Glutamatergic neuron (in vitro differentiated cells): Measurements from ENCODE around the gene BRINP2. TPM values are rescaled to one million over a fixed set of nuclear protein-coding genes. Genes with fewer than 3 reads are reported as not detected.

Experiments
- DNase-seq: peaks from one replicate; pipeline ENCODE4 v3.0.0; 2022
- H3K27ac Mint-ChIP-seq: one replicate; pipeline ENCODE4 v1.8.0; 2020; ENCODE audit warnings: mild to moderate bottlenecking, mixed read lengths, inconsistent platforms; ENCODE audit not compliant: unreplicated experiment
- H3K27me3 Mint-ChIP-seq: one replicate; pipeline ENCODE4 v1.8.0; 2020; ENCODE audit warnings: mild to moderate bottlenecking, moderate library complexity, mixed read lengths, inconsistent platforms; ENCODE audit not compliant: unreplicated experiment
- H3K36me3 Mint-ChIP-seq: one replicate; pipeline ENCODE4 v1.8.0; 2020; ENCODE audit warnings: mild to moderate bottlenecking, mixed read lengths, inconsistent platforms; ENCODE audit not compliant: unreplicated experiment
- H3K4me1 Mint-ChIP-seq: one replicate; pipeline ENCODE4 v1.8.0; 2020; ENCODE audit warnings: mild to moderate bottlenecking, low read depth, mixed read lengths, inconsistent platforms; ENCODE audit not compliant: unreplicated experiment
- H3K4me3 Mint-ChIP-seq: one replicate; pipeline ENCODE4 v1.8.0; 2020; ENCODE audit warnings: mild to moderate bottlenecking, mixed read lengths, inconsistent platforms; ENCODE audit not compliant: unreplicated experiment
- H3K9me3 Mint-ChIP-seq: one replicate; pipeline ENCODE4 v1.8.0; 2020; ENCODE audit warnings: mild to moderate bottlenecking, moderate library complexity, mixed read lengths, inconsistent platforms; ENCODE audit not compliant: unreplicated experiment
- CTCF ChIP-seq: fragments of 200-600 bp; sonication (generic); IDR thresholded peaks from one replicate; pipeline ENCODE4 v1.5.0; 2021; ENCODE audit not compliant: partially characterized antibody, unreplicated experiment
- long read RNA-seq: library from polyadenylated mRNA; unstranded; transcript quantifications from one replicate; pipeline ENCODE4 v2.0.0, GENCODE V29; 2020; ENCODE audit not compliant: unreplicated experiment
- total RNA-seq: library from RNA; stranded (reverse); fragmentation: NEBNext Ultra II Directional; extraction: Animal tissue kit (Norgen Biotek cat#: 25700); gene quantifications from one replicate; pipeline ENCODE4 v1.2.1, GENCODE V29; 2021; ENCODE audit not compliant: unreplicated experiment

The BRINP2 gene
- 1.7 TPM for total RNA-seq
- long read RNA-seq, result 0 reads

GRCh38 chr1:177170756-177171535 lies at the start of gene BRINP2:
Gene BRINP2 (plus strand): TSS chr1:177170958. CDS start chr1:177229877, 58,919 bp downstream.
- Mint-ChIP-seq H3K27ac (no peak within 1 kb of the TSS), H3K9me3 (no peaks in the 10 kb centered on the region), H3K36me3 (no peaks in the 10 kb centered on the region), H3K27me3 (peaks cover 3% of the 10 kb centered on the region), H3K4me3 (no peak within 1 kb of the TSS), H3K4me1 (peaks cover 11% of the 10 kb centered on the region)
- no peak for TF ChIP-seq CTCF
- peak; percentile 85 for DNase-seq

GRCh38 chr1:177122461-177123251 lies 48.1 kb upstream of the BRINP2 start:
- TF ChIP-seq CTCF, result no peak
- Mint-ChIP-seq H3K9me3 (no peaks in the 10 kb centered on the region), H3K27ac (no peak overlapping the region), H3K36me3 (no peaks in the 10 kb centered on the region), H3K4me3 (no peak overlapping the region), H3K27me3 (no peaks in the 10 kb centered on the region), H3K4me1 (no peaks in the 10 kb centered on the region)
- DNase-seq, result no peak

DNA sequence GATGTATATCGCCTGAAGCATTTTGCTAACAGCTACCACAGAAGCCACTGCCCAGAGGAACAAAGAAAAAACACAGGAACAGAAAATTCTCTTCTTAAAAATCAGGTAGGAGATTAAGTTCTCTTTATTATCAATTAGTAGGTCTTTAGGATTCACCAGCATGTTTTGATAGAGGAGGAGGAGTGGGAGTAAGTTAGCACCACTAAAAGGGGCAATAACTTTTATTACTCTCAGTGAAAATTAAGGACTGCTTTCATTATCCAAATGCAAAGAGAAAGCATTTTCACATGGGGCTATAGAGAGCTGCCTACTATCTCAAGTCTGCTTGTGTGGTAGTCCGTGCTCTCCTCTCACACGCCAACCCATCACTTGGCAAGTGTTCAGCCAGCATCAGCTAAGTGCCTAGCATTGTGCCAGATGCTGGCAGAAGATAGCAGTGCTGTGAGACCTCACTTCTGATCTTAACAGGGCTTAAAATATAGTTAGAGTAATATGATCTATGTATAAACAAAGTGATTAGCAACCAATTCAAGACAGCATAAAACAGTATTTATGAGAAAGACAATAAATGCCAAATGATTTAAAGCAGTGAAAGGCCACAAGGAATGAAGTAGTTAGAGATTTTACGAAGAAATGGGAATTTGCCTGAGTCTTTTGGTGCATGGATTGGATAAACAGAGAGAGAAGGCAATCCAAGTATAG lies 46.0 kb upstream of the BRINP2 start:
- H3K4me3 Mint-ChIP-seq, result no peak overlapping the region
- H3K27ac Mint-ChIP-seq, result no peak overlapping the region
- TF ChIP-seq CTCF, result no peak
- H3K27me3 Mint-ChIP-seq, result no peaks in the 10 kb centered on the region
- no peak for DNase-seq
- no peaks in the 10 kb centered on the region for H3K9me3 Mint-ChIP-seq
- no peaks in the 10 kb centered on the region for H3K36me3 Mint-ChIP-seq
- no peaks in the 10 kb centered on the region for H3K4me1 Mint-ChIP-seq

- Mint-ChIP-seq H3K4me1 (no peaks in the 10 kb centered on the region), H3K9me3 (no peaks in the 10 kb centered on the region), H3K4me3 (no peak overlapping the region), H3K36me3 (no peaks in the 10 kb centered on the region), H3K27ac (no peak overlapping the region), H3K27me3 (no peaks in the 10 kb centered on the region)
- TF ChIP-seq CTCF, result no peak
- DNase-seq, result no peak
These were observed 44.5 kb upstream of the BRINP2 start for GRCh38 chr1:177126267-177126666.
